ENCODE measurements around the gene SLC39A11. TPM values are rescaled to one million over a fixed set of nuclear protein-coding genes. Genes with fewer than 3 reads are reported as not detected.
"Not testable (repeated sequence)": the region's sequence is repeated elsewhere in the genome, so short reads cannot be mapped to it uniquely, and the experiment has no call there.

The SLC39A11 gene
- total RNA-seq, 1 experiment from 2014 or later = 15.8 TPM

GRCh38 chr17:72832306-72832705 lies 260.2 kb downstream of the SLC39A11 start:
- ChIA-PET CTCF (no interaction called here), POLR2A (no interaction called here)
- Mint-ChIP-seq H3K4me3 (ENCODE audit: unreplicated experiment) (no peak overlapping the region), H3K36me3 (ENCODE audit: insufficient read depth, unreplicated experiment) (no peaks in the 10 kb centered on the region), H3K9me3 (ENCODE audit: unreplicated experiment) (no peaks in the 10 kb centered on the region), H3K27ac (ENCODE audit: low read depth, unreplicated experiment) (no peak overlapping the region), H3K4me1 (ENCODE audit: insufficient read depth, unreplicated experiment) (no peaks in the 10 kb centered on the region), H3K27me3 (ENCODE audit: insufficient read depth, unreplicated experiment) (no peaks in the 10 kb centered on the region)
- intact Hi-C loops (cut with micrococcal nuclease) = no loop called here
- no TSS peak for BruUV-seq (replicated peaks)
- TF ChIP-seq CTCF (IDR thresholded peaks at IDR 0.05; ENCODE audit: unreplicated experiment) = no peak
- DNase-seq (ENCODE audit: unreplicated experiment) = no peak

- POLR2A ChIA-PET = no interaction called here
- TF ChIP-seq CTCF (IDR thresholded peaks at IDR 0.05; ENCODE audit: unreplicated experiment) = no peak
These were observed 262.6 kb downstream of the SLC39A11 start for GRCh38 chr17:72829883-72830282.

DNA sequence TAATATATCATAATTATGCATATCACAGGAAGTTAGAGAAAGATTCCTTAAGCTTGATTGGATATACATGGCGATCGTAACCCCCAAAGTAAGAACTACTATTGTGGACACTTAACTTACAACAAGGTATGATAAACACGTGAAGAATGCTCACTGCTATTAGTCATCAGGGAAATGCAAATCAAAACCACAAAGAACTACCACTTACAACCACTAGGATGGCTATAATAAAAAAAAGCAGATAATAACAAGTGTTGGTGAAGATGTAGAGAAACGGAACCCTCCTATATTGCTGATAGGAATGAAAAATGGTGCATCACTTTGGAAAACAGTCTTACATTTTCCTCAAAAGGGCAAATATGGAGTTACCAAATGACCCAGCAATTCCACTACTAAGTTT lies 265.9 kb downstream of the SLC39A11 start:
- ChIA-PET CTCF (no interaction called here), POLR2A (interaction anchor here (1.0 kb wide), 1 partner anchor 9 kb away, joined by 3 read pairs; no protein-coding TSS in a partner anchor)
- no TSS peak for BruUV-seq (replicated peaks)
- H3K27me3 Mint-ChIP-seq (ENCODE audit: insufficient read depth, unreplicated experiment) = no peaks in the 10 kb centered on the region
- H3K4me1 Mint-ChIP-seq (ENCODE audit: insufficient read depth, unreplicated experiment) = no peaks in the 10 kb centered on the region
- no peak overlapping the region for H3K4me3 Mint-ChIP-seq (ENCODE audit: unreplicated experiment)
- H3K27ac Mint-ChIP-seq (ENCODE audit: low read depth, unreplicated experiment) = no peak overlapping the region
- intact Hi-C loops (cut with micrococcal nuclease) = no loop called here
- peaks cover 29% of the 10 kb centered on the region for H3K9me3 Mint-ChIP-seq (ENCODE audit: unreplicated experiment)
- no peak for DNase-seq (ENCODE audit: unreplicated experiment)
- no peak for TF ChIP-seq CTCF (IDR thresholded peaks at IDR 0.05; ENCODE audit: unreplicated experiment)
- no peaks in the 10 kb centered on the region for H3K36me3 Mint-ChIP-seq (ENCODE audit: insufficient read depth, unreplicated experiment)

More at GRCh38 chr17:72829883-72830282, 262.6 kb downstream of the SLC39A11 start:
- no peak overlapping the region for H3K27ac Mint-ChIP-seq (ENCODE audit: low read depth, unreplicated experiment)
- H3K4me1 Mint-ChIP-seq (ENCODE audit: insufficient read depth, unreplicated experiment) = no peaks in the 10 kb centered on the region
- CTCF ChIA-PET = interaction anchor here (0.6 kb wide), 2 partner anchors 22 to 283 kb away, joined by 4 to 6 read pairs; no protein-coding TSS in a partner anchor
- no TSS peak for BruUV-seq (replicated peaks)
- intact Hi-C loops (cut with micrococcal nuclease) = no loop called here
- H3K36me3 Mint-ChIP-seq (ENCODE audit: insufficient read depth, unreplicated experiment) = no peaks in the 10 kb centered on the region
- DNase-seq (ENCODE audit: unreplicated experiment) = no peak
- no peak overlapping the region for H3K4me3 Mint-ChIP-seq (ENCODE audit: unreplicated experiment)
- peaks cover 14% of the 10 kb centered on the region for H3K9me3 Mint-ChIP-seq (ENCODE audit: unreplicated experiment)
- no peaks in the 10 kb centered on the region for H3K27me3 Mint-ChIP-seq (ENCODE audit: insufficient read depth, unreplicated experiment)

GRCh38 chr17:72826059-72826458 lies 266.4 kb downstream of the SLC39A11 start:
- H3K4me3 Mint-ChIP-seq (ENCODE audit: unreplicated experiment); POLR2A ChIA-PET; CTCF ChIA-PET; intact Hi-C loops (cut with micrococcal nuclease); DNase-seq (ENCODE audit: unreplicated experiment); H3K27ac Mint-ChIP-seq (ENCODE audit: low read depth, unreplicated experiment); H3K4me1 Mint-ChIP-seq (ENCODE audit: insufficient read depth, unreplicated experiment); H3K36me3 Mint-ChIP-seq (ENCODE audit: insufficient read depth, unreplicated experiment); BruUV-seq (replicated peaks); H3K27me3 Mint-ChIP-seq (ENCODE audit: insufficient read depth, unreplicated experiment): not testable (repeated sequence)
- peaks cover 29% of the 10 kb centered on the region for H3K9me3 Mint-ChIP-seq (ENCODE audit: unreplicated experiment)

DNA sequence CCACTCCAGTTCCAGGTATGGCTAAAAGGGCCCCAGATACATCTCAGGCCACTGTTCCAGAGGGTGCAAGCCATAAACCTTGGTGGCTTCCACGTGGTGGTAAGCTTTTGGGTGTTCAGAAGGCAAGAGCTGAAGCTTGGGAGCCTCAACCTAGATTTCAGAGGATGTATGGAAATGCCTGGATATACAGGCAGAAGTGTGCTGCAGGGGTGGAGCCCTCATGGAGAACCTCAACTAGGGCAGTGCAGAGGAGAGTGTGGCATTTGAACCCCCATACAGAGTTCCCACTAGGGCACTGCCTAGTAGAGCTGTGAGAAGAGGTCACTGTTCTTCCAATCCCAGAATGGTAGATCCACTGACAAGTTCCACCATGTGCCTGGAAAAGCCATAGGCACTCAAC lies 267.3 kb downstream of the SLC39A11 start:
- Mint-ChIP-seq H3K27ac (ENCODE audit: low read depth, unreplicated experiment) (no peak overlapping the region), H3K36me3 (ENCODE audit: insufficient read depth, unreplicated experiment) (no peaks in the 10 kb centered on the region), H3K4me3 (ENCODE audit: unreplicated experiment) (no peak overlapping the region), H3K4me1 (ENCODE audit: insufficient read depth, unreplicated experiment) (no peaks in the 10 kb centered on the region), H3K27me3 (ENCODE audit: insufficient read depth, unreplicated experiment) (no peaks in the 10 kb centered on the region), H3K9me3 (ENCODE audit: unreplicated experiment) (peaks cover 29% of the 10 kb centered on the region)
- intact Hi-C loops (cut with micrococcal nuclease) = no loop called here
- TF ChIP-seq CTCF (IDR thresholded peaks at IDR 0.05; ENCODE audit: unreplicated experiment) = no peak
- CTCF ChIA-PET = interaction anchor here (0.6 kb wide), 1 partner anchor 101 kb away, joined by 4 read pairs; no protein-coding TSS in a partner anchor
- BruUV-seq (replicated peaks) = no TSS peak
- DNase-seq (ENCODE audit: unreplicated experiment) = no peak
- POLR2A ChIA-PET = no interaction called here

GRCh38 chr17:72824267-72824666 lies 268.2 kb downstream of the SLC39A11 start:
- intact Hi-C loops (cut with micrococcal nuclease); CTCF ChIA-PET; H3K27me3 Mint-ChIP-seq (ENCODE audit: insufficient read depth, unreplicated experiment); H3K27ac Mint-ChIP-seq (ENCODE audit: low read depth, unreplicated experiment); DNase-seq (ENCODE audit: unreplicated experiment); BruUV-seq (replicated peaks); H3K4me3 Mint-ChIP-seq (ENCODE audit: unreplicated experiment); H3K36me3 Mint-ChIP-seq (ENCODE audit: insufficient read depth, unreplicated experiment); H3K4me1 Mint-ChIP-seq (ENCODE audit: insufficient read depth, unreplicated experiment); POLR2A ChIA-PET: not testable (repeated sequence)
- H3K9me3 Mint-ChIP-seq (ENCODE audit: unreplicated experiment) = peaks cover 29% of the 10 kb centered on the region
